Sigmoid colon (tissue), 4 donors: Measurements from ENCODE around the gene TPH1.

Source experiments
- CTCF ChIP-seq, 4 experiments: fragments of 450-650 bp in 3 of 4; fragments of 200-600 bp in 1 of 4; IDR thresholded peaks; one replicate each; pipeline ENCODE4 v1.5.1; 2016 to 2019; ENCODE audit warnings: antibody characterized with exemption in 4 of 4, mild to moderate bottlenecking in 3 of 4, moderate library complexity in 2 of 4
- EP300 ChIP-seq, 4 donors: sonication (generic); formaldehyde crosslinking; IDR thresholded peaks; one replicate each; pipeline ENCODE4 v1.6.1; 2017; ENCODE audit warnings: antibody characterized with exemption in 4 of 4
- POLR2A ChIP-seq, 2 donors: fragments of 450-650 bp; IDR thresholded peaks; one replicate each; pipeline ENCODE4 v1.6.1; 2016; ENCODE audit warnings: antibody characterized with exemption in 2 of 2, mild to moderate bottlenecking in 2 of 2, moderate library complexity in 2 of 2
- POLR2AphosphoS5 ChIP-seq, 4 donors: sonication (generic); formaldehyde crosslinking; IDR thresholded peaks; one replicate each; pipeline ENCODE4 v1.6.1; 2017; ENCODE audit warnings: antibody characterized with exemption in 4 of 4

GRCh38 chr11:18067372-18067771, 21.3 kb upstream of the TPH1 start:
- no peak for TF ChIP-seq EP300 (IDR thresholded peaks at IDR 0.05)
- TF ChIP-seq POLR2A (IDR thresholded peaks at IDR 0.05) = no peak
- no peak for TF ChIP-seq CTCF (IDR thresholded peaks at IDR 0.05)
- TF ChIP-seq POLR2AphosphoS5 (IDR thresholded peaks at IDR 0.05) = no peak
